HFF-Myc (cell line): ENCODE measurements around the gene CLASRP.

Source experiments
- DNase-seq: peaks from one replicate; pipeline ENCODE4 v3.0.0-alpha.2; 2011; ENCODE audit warnings: low read depth; ENCODE audit errors: extremely low read depth
- H3K4me3 ChIP-seq: replicated peaks from 2 replicates; pipeline ENCODE4 v1.5.1; 2011; ENCODE audit warnings: low read depth, mild to moderate bottlenecking, control low read depth, low read length
- TF ChIP-seq, protein P1 (sequence below): IDR thresholded peaks from 2 replicates; pipeline ENCODE4 v1.5.1; 2012; ENCODE audit warnings: mild to moderate bottlenecking, low read depth, low read length, control low read depth; ENCODE audit errors: missing control alignments

The CLASRP gene

DNA sequence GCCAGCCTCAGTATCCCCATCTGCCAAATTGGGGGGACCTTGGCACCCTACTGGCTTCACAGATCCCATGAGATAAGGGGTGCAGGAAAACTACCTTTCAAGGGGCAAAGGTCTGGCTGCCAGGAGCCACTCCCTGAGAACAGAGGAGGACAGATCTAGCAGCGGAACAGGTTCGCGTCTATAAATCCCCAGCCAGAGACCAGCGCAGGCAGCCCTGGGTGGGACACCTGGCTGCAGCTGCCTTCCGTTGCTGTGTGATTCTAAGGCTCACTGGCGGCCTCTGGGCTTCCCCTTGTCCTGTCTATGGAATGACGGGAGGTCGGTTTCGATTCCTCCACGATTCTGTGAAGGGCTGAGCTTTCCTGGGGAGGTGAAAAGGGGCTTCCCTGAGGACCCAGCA is 30.3 kb upstream of the CLASRP start:
- DNase-seq: no peak
- TF ChIP-seq, protein P1, sequence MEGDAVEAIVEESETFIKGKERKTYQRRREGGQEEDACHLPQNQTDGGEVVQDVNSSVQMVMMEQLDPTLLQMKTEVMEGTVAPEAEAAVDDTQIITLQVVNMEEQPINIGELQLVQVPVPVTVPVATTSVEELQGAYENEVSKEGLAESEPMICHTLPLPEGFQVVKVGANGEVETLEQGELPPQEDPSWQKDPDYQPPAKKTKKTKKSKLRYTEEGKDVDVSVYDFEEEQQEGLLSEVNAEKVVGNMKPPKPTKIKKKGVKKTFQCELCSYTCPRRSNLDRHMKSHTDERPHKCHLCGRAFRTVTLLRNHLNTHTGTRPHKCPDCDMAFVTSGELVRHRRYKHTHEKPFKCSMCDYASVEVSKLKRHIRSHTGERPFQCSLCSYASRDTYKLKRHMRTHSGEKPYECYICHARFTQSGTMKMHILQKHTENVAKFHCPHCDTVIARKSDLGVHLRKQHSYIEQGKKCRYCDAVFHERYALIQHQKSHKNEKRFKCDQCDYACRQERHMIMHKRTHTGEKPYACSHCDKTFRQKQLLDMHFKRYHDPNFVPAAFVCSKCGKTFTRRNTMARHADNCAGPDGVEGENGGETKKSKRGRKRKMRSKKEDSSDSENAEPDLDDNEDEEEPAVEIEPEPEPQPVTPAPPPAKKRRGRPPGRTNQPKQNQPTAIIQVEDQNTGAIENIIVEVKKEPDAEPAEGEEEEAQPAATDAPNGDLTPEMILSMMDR: no peak
- H3K4me3 ChIP-seq: no peak overlapping the region

DNA sequence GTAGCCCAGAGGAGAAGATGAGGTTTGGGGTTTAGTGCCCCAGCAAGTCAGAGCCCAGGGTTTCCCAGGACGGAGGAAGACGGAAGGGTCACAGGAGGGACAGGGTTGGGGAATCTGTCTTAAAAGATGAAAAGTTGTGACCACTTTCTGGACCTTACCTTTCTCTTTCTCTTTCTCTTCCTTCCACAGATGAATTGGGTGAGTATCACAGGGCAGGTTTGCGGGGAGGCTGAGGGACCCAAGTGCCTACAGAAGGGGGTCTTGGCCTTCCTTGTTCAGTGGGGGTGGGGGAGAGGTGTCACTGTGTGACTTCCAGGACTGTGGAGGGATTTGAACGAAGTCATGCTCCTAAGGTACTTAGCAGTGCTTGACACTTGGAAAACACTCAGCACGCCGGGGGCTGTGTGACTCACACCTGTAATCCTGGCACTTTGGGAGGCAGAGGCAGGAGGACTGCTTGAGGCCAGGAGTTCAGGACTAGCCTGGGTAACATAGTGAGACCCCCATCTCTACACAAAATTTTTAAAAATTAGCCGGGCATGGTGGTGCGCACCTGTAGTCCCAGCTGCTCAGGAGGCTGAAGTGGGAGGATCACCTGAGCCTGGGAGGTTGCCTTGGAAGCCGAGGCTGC is 29.1 kb upstream of the CLASRP start:
- no peak for DNase-seq
- H3K4me3 ChIP-seq: no peak overlapping the region
- TF ChIP-seq, protein P1: no peak

DNA sequence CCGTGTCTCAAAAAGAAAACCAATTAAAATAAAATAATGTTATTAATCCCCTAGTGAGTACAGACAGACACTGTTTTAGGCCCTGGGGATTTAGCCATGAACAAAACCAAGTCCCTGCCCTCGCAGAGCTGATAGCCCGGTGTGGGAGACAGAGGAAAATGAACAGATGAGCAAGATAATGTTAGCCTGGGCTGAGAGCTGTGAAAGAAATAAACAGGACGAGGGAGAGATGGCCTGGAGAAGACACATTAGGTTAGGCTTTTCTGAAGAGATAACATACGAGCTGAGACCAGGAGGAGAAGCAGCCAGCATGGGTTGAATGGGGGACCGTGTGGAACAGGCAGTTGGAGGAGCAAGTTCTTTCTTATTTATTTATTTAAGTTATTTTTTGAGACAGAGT is 28.5 kb upstream of the CLASRP start:
- TF ChIP-seq, protein P1: no peak
- no peak overlapping the region for H3K4me3 ChIP-seq
- no peak for DNase-seq

DNA sequence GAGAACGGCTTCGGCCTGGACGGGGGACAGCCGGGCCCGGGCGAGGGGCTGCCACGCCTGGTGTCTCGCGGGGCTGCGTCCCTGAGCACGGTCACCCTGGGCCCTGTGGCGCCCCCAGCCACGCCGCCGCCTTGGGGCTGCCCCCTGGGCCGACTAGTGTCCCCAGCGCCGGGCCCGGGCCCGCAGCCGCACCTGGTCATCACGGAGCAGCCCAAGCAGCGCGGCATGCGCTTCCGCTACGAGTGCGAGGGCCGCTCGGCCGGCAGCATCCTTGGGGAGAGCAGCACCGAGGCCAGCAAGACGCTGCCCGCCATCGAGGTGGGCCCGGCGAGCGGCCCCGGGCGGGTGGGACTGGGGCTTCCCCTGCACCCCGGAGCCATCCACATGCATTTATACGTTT is 26.9 kb upstream of the CLASRP start:
- no peak for DNase-seq
- TF ChIP-seq, protein P1: no peak
- no peak overlapping the region for H3K4me3 ChIP-seq

DNA sequence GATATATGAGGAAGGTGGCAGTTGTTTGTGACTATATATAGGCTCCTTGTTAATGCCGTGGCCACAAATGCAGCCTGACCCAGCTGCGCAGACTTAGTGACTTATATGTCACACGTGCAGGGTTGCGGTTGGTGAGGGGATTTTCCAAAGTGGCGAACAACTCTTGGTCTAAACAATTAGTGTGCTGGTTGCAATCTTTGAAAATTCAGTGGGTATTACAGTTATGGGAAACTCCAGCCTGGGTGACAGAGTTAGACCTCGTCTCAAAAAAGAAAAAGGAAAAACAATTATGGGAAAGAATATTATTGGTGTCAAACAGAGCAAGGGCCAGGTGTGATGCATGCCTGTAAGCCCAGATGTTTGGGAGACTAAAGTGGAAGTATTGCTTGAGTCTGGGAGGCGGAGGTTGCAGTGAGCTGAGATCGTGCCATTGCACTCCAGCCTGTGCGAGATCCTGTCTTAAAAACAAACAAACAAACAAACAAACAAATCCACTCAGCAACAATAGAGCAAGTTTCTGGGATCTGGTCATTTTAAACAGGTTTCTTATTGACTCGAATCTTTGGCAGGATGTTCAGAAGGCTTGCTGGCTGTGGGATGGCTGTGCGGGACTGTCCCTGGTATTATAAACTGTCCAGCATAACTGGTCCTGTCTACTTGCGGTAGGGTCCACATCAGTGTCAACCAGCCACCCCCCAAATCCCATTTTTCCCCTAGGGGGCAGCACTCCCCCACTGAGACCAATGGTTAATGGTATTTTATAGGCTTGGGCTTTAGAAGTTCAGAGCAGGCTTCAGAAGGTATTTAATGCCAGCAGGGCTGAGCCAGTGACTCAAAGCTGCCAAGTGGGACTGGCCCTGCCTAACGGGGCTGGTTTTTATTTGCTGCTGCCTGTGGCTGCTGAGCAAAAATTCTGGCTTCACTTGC is 22.2 kb upstream of the CLASRP start:
- TF ChIP-seq, protein P1: peak; percentile 82
- H3K4me3 ChIP-seq: no peak overlapping the region
- peak; percentile 56 for DNase-seq

DNA sequence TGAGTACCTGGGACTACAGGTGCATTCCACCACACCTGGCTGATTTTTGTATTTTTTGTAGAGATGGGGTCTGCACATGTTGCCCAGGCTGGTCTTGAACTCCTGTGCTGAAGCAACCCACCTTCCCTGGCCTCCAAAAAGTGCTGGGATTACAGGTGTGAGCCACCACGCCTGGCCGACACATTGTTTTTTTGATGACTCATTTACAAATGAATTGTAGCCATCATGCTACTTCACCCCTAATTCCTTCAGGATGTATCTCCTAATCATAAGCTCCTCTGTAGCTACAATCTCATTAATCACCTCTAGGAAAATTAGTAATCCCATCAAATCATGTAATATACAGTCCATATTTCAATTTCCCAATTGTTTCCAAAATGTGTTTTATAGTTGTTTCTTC is 19.7 kb upstream of the CLASRP start:
- no peak for DNase-seq
- H3K4me3 ChIP-seq: no peak overlapping the region
- TF ChIP-seq, protein P1: no peak
